ENCODE measurements around the gene CC2D1A. TPM values are rescaled to one million over a fixed set of nuclear protein-coding genes. Genes with fewer than 3 reads are reported as not detected.
"Not testable (repeated sequence)": the region's sequence is repeated elsewhere in the genome, so short reads cannot be mapped to it uniquely, and the experiment has no call there.

The CC2D1A gene
- total RNA-seq, 1 donor from 2014 or later: 36.9 TPM

DNA sequence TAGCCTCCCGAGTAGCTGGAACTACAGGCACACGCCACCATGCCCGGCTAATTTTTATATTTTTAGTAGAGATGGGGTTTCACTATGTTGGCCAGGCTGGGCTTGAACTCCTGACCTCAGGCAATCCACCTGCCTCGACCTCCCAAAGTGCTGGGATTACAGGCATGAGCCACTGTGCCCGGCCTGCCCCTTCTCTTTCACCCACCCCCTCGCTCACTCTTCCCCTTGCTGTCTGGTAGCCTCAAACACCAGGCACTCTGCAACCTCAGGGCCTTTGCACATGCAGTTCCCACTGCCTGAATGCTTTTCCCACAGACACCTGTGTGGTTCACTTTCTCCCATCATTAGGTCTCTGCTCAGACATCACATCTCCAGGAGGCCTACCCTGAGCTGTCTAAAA lies 16.1 kb downstream of the CC2D1A start:
- intact Hi-C loops (cut with micrococcal nuclease); H3K4me1 Mint-ChIP-seq (ENCODE audit: low read depth); H3K4me3 Mint-ChIP-seq (ENCODE audit: low read depth); H3K27me3 Mint-ChIP-seq (ENCODE audit: low read depth); H3K27ac Mint-ChIP-seq; DNase-seq (ENCODE audit: low spot score): not testable (repeated sequence)
- Mint-ChIP-seq H3K36me3 (ENCODE audit: low read depth) (peaks cover 63% of the 10 kb centered on the region), H3K9me3 (peaks cover 10% of the 10 kb centered on the region)

DNA sequence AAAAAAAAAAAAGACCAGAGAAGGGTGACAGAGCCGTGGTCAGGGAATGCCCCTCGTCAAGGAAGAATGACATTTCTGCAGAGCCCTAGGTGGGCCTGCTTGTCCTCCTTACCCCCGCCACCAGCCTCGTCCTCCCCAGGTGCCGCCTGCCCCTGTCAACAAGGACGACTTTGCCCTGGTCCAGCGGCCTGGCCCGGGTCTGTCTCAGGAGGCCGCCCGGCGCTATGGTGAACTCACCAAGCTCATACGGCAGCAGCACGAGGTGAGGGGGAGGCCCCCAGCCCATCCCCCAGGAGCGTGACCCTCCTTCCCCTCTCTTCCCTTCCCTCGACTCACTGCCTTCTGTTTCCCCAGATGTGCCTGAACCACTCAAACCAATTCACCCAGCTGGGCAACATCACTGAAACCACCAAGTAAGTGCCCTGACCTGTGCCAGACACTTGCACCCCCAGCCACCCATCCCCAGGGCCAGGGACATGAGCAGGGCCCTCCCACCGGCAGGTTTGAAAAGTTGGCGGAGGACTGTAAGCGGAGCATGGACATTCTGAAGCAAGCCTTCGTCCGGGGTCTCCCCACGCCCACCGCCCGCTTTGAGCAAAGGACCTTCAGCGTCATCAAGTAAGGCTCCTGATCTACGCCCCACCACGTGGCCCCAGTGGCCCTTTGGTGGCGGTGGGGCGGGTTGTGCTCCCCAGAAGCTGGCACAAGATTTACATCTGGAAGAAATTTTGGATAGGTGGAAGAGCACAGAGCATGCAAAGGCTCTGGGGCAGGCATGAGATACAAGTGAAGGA lies 17.4 kb downstream of the CC2D1A start:
- DNase-seq (ENCODE audit: low spot score): no peak
- peaks cover 10% of the 10 kb centered on the region for H3K9me3 Mint-ChIP-seq
- no peak overlapping the region for H3K4me3 Mint-ChIP-seq (ENCODE audit: low read depth)
- peaks cover 67% of the 10 kb centered on the region for H3K36me3 Mint-ChIP-seq (ENCODE audit: low read depth)
- no peaks in the 10 kb centered on the region for H3K27me3 Mint-ChIP-seq (ENCODE audit: low read depth)
- H3K4me1 Mint-ChIP-seq (ENCODE audit: low read depth): no peaks in the 10 kb centered on the region
- intact Hi-C loops (cut with micrococcal nuclease): no loop called here
- no peak overlapping the region for H3K27ac Mint-ChIP-seq

DNA sequence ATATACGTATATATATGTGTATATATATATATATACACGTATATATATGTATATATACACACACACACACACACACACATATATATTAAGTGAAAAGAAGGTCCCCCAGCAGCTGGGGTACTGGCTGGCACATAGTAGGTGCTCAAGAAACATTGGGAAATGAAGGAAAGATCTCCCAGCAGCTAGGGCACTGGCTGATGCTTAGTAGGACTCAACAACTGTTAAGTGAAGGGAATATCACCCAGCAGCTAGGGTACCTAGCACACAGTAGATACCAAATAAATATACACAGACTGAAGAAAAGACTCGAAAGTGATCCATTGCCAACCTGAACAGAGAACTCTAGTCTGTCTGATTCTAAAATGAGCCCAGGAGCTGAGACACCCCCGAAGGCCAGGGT lies 20.0 kb downstream of the CC2D1A start:
- Mint-ChIP-seq H3K4me3 (ENCODE audit: low read depth) (no peak overlapping the region), H3K27me3 (ENCODE audit: low read depth) (no peaks in the 10 kb centered on the region), H3K4me1 (ENCODE audit: low read depth) (no peaks in the 10 kb centered on the region), H3K27ac (no peak overlapping the region), H3K36me3 (ENCODE audit: low read depth) (peaks cover 50% of the 10 kb centered on the region), H3K9me3 (peaks cover 3% of the 10 kb centered on the region)
- DNase-seq (ENCODE audit: low spot score): no peak
- intact Hi-C loops (cut with micrococcal nuclease): no loop called here

DNA sequence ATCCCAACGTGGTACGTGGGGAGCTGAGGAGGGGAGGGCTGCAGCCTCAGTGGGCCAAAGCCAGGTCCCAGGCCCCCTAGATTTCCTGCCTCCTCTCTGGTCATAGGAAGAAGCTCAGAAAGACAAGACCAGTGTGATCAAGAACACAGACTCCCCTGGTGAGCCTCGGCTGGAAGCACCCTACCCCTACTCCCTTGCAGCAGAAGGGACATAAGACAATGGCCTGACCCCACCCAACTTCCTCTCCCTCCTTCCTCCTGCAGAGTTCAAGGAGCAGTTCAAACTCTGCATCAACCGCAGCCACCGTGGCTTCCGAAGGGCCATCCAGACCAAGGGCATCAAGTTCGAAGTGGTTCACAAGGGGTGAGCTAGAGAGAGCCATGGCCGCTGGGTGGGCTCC lies 20.7 kb downstream of the CC2D1A start:
- Mint-ChIP-seq H3K27me3 (ENCODE audit: low read depth) (no peaks in the 10 kb centered on the region), H3K9me3 (no peaks in the 10 kb centered on the region), H3K36me3 (ENCODE audit: low read depth) (peaks cover 43% of the 10 kb centered on the region), H3K4me1 (ENCODE audit: low read depth) (no peaks in the 10 kb centered on the region), H3K27ac (no peak overlapping the region), H3K4me3 (ENCODE audit: low read depth) (no peak overlapping the region)
- intact Hi-C loops (cut with micrococcal nuclease): no loop called here
- DNase-seq (ENCODE audit: low spot score): no peak

DNA sequence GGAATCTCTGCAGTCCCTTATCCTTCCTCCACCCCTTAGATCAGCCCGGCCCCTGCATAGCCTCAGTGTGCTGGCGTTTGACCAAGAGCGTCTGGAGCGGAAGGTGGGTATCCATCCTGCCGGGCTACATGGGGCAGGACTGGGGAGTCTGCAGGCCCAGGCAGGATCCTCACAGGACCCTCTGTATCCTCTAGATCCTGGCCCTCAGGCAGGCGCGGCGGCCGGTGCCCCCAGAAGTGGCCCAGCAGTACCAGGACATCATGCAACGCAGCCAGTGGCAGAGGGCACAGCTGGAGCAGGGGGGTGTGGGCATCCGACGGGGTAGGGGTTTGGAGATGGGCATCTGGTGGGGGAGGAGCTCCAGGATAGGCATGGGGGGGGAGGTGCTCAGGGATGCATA lies 23.3 kb downstream of the CC2D1A start:
- Mint-ChIP-seq H3K4me1 (ENCODE audit: low read depth) (no peaks in the 10 kb centered on the region), H3K27me3 (ENCODE audit: low read depth) (no peaks in the 10 kb centered on the region), H3K9me3 (no peaks in the 10 kb centered on the region), H3K27ac (no peak overlapping the region), H3K36me3 (ENCODE audit: low read depth) (peaks cover 21% of the 10 kb centered on the region), H3K4me3 (ENCODE audit: low read depth) (no peak overlapping the region)
- no peak for DNase-seq (ENCODE audit: low spot score)
- intact Hi-C loops (cut with micrococcal nuclease): no loop called here

DNA sequence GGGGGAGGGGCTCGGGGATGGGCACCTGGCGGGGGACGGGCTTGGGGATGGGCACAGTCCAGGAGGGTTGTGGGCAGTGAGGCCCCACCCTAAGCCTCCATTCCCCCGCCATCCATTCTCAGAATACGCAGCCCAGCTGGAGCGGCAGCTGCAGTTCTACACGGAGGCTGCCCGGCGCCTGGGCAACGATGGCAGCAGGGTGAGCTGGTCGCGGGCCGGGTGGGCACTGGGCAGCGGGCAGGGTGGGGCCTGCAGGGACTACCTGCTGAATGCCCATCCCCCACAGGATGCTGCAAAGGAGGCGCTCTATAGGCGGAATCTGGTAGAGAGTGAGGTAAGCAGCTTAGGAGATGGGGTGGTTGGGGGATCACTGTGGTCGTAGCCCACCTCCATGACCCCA lies 24.0 kb downstream of the CC2D1A start:
- no peak overlapping the region for H3K27ac Mint-ChIP-seq
- no peak for DNase-seq (ENCODE audit: low spot score)
- no peaks in the 10 kb centered on the region for H3K9me3 Mint-ChIP-seq
- intact Hi-C loops (cut with micrococcal nuclease): no loop called here
- no peak overlapping the region for H3K4me3 Mint-ChIP-seq (ENCODE audit: low read depth)
- no peaks in the 10 kb centered on the region for H3K27me3 Mint-ChIP-seq (ENCODE audit: low read depth)
- peaks cover 17% of the 10 kb centered on the region for H3K36me3 Mint-ChIP-seq (ENCODE audit: low read depth)
- no peaks in the 10 kb centered on the region for H3K4me1 Mint-ChIP-seq (ENCODE audit: low read depth)

DNA sequence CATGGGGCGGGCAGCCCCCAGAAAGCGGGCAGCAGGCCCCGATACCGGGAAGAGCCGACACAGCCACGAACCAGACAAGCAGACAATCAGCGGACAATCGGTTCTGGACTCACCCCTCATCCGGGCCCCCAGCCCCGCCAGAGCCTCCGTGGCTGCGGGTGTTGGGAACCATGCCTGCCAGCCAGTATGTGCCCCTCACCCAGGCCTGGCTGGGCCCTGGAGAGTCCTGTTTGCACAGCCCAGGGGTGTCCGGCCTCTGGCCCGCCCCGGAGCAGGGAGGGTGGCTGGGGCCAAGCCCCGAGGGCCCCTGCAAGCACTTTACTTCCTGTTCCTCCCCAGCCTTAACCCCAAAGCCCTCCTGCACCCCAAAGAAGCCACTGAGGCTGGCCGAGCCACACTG lies 24.4 kb downstream of the CC2D1A start:
- Mint-ChIP-seq H3K4me1 (ENCODE audit: low read depth) (no peaks in the 10 kb centered on the region), H3K36me3 (ENCODE audit: low read depth) (peaks cover 14% of the 10 kb centered on the region), H3K27me3 (ENCODE audit: low read depth) (no peaks in the 10 kb centered on the region), H3K9me3 (no peaks in the 10 kb centered on the region), H3K27ac (no peak overlapping the region), H3K4me3 (ENCODE audit: low read depth) (no peak overlapping the region)
- DNase-seq (ENCODE audit: low spot score): no peak
- intact Hi-C loops (cut with micrococcal nuclease): no loop called here

DNA sequence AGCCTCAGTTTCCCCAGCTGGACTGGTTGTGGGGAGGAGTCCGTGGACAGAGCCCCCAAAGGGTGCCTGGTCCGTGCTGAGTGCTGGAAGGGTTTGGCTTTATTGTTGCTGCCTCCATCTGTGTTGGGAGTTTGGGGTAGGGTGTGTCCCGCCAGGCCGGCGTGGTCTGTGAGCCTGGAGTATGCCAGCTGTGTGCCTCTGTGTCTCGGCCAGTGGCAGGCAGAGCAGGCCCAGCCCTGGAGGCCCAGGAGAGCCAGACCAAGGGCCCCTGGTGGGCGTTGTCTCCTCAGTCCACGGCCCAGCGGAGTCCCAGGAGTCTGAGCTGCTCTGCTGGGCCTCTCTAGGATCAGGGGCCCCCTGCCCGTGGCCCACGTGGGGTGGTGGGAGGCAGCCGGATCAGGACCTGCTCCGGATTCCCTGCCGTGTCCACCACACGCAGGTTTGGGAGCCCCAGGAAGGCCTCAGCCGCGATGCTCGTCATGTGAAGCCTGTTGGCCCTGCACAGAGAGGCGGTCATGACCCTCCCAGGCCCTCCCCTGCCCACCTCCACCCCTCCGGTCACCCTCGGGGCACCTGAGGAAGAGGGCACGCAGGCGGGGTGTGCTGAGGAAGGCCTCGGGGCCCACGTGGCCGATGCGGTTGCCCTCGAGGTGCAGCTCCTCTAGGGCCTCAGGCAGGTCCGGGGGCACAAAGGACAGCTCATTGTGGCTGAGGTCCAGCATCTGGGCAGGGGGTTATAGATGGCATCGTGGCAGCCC lies 25.6 kb downstream of the CC2D1A start:
- no peaks in the 10 kb centered on the region for H3K4me1 Mint-ChIP-seq (ENCODE audit: low read depth)
- H3K27me3 Mint-ChIP-seq (ENCODE audit: low read depth): no peaks in the 10 kb centered on the region
- H3K9me3 Mint-ChIP-seq: no peaks in the 10 kb centered on the region
- intact Hi-C loops (cut with micrococcal nuclease): no loop called here
- peaks cover 13% of the 10 kb centered on the region for H3K36me3 Mint-ChIP-seq (ENCODE audit: low read depth)
- no peak overlapping the region for H3K4me3 Mint-ChIP-seq (ENCODE audit: low read depth)
- H3K27ac Mint-ChIP-seq: no peak overlapping the region
- DNase-seq (ENCODE audit: low spot score): no peak

DNA sequence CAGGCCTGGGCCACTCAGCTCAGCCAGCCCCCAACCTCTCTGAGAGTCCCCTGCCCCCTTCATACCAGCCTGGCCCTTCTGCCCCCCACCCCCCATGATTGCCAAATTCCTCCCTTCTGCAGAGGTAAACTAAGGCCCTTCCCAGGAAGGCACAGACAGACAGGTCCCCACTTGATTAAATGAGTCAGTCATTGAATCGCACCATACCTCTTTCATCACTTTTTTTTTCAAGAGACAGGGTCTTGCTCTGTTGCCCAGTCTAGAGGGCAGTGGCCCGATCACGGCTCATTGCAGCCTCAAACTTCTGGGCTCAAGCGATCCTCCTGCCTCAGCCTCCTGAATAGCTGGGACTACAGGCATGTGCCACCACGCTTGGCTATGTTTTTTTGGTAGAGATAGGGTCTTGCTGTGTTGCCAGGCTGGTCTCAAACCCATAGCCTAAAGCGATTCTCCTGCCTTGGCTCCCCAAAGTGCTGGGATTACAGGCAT lies 26.2 kb downstream of the CC2D1A start:
- Mint-ChIP-seq H3K36me3 (ENCODE audit: low read depth) (peaks cover 7% of the 10 kb centered on the region), H3K4me3 (ENCODE audit: low read depth) (no peak overlapping the region), H3K27ac (no peak overlapping the region), H3K4me1 (ENCODE audit: low read depth) (no peaks in the 10 kb centered on the region), H3K9me3 (no peaks in the 10 kb centered on the region), H3K27me3 (ENCODE audit: low read depth) (no peaks in the 10 kb centered on the region)
- no peak for DNase-seq (ENCODE audit: low spot score)
- intact Hi-C loops (cut with micrococcal nuclease): no loop called here

DNA sequence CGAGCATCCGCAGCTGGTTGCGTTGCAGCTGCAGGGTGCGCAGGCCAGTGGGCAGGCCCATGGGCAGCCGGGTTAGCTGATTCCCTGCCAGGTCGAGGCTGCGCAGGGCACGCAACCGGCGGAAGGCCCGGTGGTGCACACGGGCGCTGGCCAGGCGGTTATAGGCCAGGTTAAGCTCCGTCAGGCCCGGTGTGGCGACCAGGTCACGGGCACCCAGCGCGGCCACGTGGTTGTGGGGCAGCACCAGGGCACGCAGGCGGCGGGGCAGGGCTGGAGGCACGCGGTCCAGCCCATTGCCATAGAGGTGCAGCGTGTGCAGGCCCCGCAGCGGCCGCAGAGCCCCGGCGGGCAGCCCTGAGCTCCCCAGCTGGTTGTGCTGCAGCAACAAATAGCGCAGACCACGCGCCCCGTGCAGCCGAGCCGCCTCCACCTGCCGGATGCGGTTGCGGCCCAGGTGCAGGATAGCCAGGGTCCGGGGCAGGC lies 27.0 kb downstream of the CC2D1A start:
- intact Hi-C loops (cut with micrococcal nuclease): no loop called here
- H3K27me3 Mint-ChIP-seq (ENCODE audit: low read depth): peaks cover 2% of the 10 kb centered on the region
- H3K4me1 Mint-ChIP-seq (ENCODE audit: low read depth): no peaks in the 10 kb centered on the region
- no peak for DNase-seq (ENCODE audit: low spot score)
- no peak overlapping the region for H3K4me3 Mint-ChIP-seq (ENCODE audit: low read depth)
- no peak overlapping the region for H3K27ac Mint-ChIP-seq
- peaks cover 6% of the 10 kb centered on the region for H3K36me3 Mint-ChIP-seq (ENCODE audit: low read depth)
- H3K9me3 Mint-ChIP-seq: no peaks in the 10 kb centered on the region

DNA sequence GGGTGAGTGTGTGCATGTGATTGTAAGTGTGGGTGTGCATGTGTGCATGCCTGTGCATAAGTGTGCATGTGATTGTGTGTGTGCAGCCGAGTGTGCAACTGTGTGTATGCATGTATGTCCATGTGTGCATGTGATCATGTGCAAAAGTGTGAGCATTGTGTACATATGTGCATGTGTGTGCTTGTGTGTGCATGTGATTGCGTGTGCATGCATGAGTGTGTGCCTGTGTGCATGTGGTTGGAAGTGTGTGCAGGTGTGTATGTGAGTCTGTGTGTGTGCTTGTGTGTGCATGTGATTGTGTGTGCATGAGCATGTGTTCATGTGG lies 28.7 kb downstream of the CC2D1A start:
- peaks cover 2% of the 10 kb centered on the region for H3K27me3 Mint-ChIP-seq (ENCODE audit: low read depth)
- H3K4me1 Mint-ChIP-seq (ENCODE audit: low read depth): no peaks in the 10 kb centered on the region
- DNase-seq (ENCODE audit: low spot score): no peak
- no peaks in the 10 kb centered on the region for H3K9me3 Mint-ChIP-seq
- H3K36me3 Mint-ChIP-seq (ENCODE audit: low read depth): no peaks in the 10 kb centered on the region
- no peak overlapping the region for H3K27ac Mint-ChIP-seq
- H3K4me3 Mint-ChIP-seq (ENCODE audit: low read depth): no peak overlapping the region
- intact Hi-C loops (cut with micrococcal nuclease): no loop called here

DNA sequence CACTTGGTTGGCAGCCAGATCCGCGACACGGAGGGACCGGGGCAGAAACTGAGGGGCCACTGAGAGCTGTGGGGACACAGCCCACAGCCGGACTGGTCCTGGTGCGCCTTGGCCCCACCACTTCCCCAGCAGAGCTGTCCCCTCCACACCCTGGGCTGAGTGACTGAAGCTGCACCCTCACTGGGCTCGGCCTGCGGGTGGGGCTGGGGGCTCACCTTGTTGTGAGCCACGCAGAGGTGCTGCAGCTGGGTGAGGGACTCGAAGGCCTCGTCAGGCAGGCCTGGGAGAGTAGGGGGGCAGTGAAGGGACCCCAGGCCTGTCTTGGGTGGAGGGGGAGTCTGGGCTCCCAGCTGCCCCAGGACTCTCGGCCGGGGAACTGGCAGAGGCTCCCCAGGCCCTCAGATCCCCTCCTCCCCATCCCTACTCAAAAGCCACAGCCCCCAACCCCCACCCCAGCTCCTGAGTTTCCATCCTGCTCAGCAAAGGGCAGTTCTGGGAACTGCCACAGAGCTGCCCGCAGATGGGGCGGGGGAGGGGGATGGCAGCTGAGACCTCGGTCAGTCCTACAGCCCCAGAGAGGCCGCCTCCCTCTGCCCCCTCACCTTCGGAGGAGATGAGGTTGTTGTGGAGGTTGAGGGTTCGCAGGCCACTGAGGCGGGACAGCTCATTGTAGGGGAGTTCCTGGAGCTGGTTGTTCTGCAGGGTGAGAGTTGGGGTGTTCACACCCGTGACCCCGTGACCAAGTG lies 29.9 kb downstream of the CC2D1A start:
- Mint-ChIP-seq H3K27me3 (ENCODE audit: low read depth) (peaks cover 2% of the 10 kb centered on the region), H3K4me1 (ENCODE audit: low read depth) (no peaks in the 10 kb centered on the region), H3K36me3 (ENCODE audit: low read depth) (no peaks in the 10 kb centered on the region), H3K9me3 (no peaks in the 10 kb centered on the region), H3K4me3 (ENCODE audit: low read depth) (no peak overlapping the region), H3K27ac (no peak overlapping the region)
- intact Hi-C loops (cut with micrococcal nuclease): no loop called here
- no peak for DNase-seq (ENCODE audit: low spot score)

Measured in activated T-helper 2 cell treated with anti-CD3 and anti-CD28 coated beads, Interferon-gamma antibody, Interleukin-2, Interleukin-4, amounts not matched to agents 10 μg/mL and 5 μg/mL and 100 μg/mL, durations not matched to agents 14 hours and 24 hours and 36 hours (primary cell).